HG03354 (cell line): ENCODE data around the gene OSBPL10.
"Not testable (repeated sequence)": the region's sequence is repeated elsewhere in the genome, so short reads cannot be mapped to it uniquely, and the experiment has no call there.

ENCODE experiments used
- ATAC-seq: cut with Tn5 transposase; IDR thresholded peaks from one replicate; pipeline ENCODE4 v1.9.1; 2021; ENCODE audit warnings: mild to moderate bottlenecking; ENCODE audit not compliant: unreplicated experiment, poor library complexity, severe bottlenecking

The OSBPL10 gene

DNA sequence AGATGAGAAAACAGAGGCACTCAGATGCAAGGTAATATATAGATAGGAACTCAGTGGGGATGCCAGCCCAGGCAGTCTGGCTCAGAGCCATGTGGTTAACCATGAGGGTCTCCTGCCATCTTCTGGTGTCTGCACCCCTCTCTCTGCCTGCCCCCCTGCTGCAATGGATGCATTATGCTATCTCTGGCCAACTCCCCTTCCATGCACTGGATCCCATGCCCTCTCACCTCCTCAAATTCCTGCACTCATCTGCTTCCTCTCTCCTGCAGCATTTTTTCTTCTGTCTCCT is 285.1 kb downstream of the OSBPL10 start:
- ATAC-seq: no peak

DNA sequence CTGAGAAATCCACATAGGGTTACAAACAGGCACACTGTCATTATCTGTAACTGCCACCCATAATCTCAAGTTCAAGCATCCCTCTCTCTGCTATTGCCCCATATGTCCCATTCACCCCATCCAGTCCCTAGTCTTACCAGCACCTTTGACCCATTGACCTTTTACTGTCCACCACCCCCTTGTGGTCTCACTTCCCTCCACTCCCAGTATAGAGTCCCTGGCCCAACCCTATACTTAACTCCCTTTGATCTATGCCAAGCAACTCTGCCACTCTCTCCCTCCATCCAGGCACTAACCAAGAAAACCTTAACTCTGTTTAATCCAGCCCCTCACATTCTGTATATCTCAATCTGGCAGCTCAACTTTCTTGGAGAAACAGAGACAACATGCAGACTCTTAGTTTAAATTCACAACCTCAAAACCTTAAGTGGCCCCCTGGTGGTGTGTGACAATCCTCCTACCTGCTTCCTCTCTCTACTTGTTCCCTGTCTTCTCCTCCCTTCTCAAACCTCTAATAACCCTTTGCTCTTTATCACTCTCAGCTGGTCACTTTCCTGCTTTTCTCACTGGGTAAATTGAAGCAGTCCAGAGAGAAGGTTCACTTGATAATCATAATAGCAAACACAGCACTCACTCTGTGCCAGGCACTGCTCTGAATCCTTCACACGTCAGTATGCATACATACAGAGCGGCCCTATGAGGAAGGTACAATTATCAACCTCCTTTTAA is 285.6 kb downstream of the OSBPL10 start:
- no peak for ATAC-seq

DNA sequence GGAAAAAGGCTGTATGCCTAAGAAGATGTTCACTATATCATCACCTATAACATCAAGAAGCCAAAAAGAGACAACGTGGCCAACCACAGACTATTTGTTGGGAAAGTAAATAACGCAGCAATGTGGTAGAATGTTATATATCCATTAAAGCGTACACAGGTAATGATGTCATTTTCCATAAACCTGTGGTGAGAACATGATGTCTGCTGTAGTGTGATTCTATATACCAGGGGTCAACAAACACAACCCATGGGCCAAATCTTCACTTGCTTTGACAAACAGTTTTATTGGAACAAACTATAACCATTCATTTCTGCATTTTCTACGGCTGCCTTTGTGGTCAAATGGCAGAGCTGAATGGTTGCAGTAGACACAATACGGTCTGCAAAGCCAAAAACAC is 287.7 kb downstream of the OSBPL10 start:
- no peak for ATAC-seq

DNA sequence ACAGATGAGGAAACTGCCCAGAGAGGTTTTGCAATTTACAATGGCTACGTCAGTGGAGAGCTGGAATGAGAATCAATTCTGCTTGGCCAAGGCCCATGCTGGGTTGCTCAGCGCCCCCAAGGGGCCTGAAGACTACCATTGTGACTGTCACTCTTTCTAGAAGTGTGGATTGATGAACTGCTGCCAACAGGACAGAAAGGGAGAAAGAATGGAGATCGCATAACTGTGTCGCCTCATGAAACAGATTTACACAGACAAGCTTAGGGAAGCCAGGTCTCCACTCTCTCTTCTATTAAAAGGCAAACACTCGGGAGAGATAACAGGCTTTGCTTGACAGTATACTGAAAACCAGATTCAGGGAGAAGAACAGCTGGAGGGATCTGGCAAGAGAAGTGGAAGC is 288.3 kb downstream of the OSBPL10 start:
- ATAC-seq: no peak

DNA sequence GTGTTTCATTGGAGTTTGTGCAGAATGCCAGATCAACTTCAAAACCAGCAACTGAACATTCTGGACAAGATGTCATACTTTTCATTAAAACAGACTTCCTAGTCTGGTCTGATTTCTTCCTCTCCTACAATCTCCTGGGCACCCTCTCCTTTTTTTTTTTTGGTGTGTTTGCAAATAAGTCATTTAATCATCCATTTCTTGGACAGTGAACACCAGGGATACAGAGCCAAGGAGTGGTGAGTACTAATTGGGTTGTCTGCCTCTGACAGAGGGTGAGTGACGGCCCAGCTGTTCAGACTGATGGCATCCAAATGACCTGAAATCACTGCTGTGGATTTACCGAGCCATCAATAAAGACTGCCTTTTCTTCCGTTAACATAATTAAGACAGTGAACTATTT is 290.3 kb downstream of the OSBPL10 start:
- no peak for ATAC-seq

DNA sequence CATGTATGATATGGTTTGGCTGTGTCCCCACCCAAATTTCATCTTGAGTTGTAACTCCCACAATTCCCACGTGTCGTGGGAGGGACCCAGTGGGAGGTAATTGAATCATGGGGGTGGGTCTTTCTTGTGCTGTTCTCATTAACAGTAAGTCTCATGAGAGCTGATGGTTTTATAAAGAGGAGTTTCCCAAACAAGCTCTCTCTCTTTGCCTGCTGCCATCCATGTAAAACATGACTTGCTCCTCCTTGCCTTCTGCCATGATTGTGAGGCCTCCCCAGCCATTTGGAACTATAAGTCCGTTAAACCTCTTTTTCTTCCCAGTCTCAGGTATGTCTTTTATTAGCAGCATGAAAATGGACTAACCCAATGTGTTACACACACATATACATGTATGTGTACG is 291.5 kb downstream of the OSBPL10 start:
- not testable (repeated sequence) for ATAC-seq

DNA sequence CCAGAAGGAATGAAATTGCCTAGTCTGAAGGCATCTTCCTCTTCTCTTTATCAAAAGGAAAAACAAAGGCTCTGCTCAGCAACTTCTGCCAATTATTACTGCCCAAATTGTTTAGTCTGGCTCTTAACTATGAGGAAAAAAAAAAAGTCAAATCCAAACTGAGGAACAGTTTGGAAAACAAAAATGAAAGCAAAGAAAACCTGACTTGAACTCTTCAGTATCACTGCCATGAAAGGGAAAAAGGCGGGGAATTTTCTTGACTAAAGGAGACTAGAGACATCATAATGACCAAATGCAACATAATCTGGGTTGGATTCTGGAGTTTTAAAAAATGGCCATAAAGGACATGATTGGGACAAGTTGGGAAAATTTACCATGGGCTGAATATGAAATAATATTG is 292.1 kb downstream of the OSBPL10 start:
- ATAC-seq: no peak

DNA sequence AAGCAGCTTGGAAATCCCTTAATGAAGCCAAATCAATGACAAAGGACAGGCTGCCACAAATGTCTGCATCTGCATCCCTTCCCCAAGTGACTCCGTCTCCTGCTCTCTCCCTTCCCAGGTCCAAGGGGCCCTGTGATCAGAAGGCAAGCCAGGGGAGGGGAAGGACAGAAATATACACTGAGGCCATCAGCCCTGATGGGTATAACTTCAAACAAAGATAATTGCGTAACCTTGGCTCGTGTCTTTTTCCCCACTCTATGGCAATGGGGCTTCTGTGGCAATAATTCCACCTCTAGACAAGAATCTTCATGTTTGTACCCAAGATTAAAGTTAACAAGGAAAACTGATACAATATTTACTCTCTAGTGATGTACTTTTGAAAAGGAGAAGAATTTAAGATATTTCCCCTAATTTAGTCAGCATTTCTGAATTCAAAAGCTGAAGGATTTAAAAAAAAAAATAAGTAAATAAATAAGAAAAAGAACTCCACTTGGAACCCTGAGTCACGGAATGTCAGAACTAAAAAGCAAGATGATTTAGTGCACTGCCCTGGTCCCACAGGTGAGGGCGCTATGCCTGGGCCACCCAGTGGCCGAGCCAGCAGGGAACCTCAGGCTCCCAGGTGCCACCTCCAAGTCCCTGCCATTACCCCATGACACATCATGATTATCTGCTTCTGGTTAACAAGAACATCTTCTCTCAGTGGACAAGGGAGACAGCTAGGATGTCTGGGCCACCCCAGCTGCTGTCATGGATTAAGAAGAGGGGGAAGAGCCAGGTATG is 293.9 kb downstream of the OSBPL10 start:
- ATAC-seq: no peak

DNA sequence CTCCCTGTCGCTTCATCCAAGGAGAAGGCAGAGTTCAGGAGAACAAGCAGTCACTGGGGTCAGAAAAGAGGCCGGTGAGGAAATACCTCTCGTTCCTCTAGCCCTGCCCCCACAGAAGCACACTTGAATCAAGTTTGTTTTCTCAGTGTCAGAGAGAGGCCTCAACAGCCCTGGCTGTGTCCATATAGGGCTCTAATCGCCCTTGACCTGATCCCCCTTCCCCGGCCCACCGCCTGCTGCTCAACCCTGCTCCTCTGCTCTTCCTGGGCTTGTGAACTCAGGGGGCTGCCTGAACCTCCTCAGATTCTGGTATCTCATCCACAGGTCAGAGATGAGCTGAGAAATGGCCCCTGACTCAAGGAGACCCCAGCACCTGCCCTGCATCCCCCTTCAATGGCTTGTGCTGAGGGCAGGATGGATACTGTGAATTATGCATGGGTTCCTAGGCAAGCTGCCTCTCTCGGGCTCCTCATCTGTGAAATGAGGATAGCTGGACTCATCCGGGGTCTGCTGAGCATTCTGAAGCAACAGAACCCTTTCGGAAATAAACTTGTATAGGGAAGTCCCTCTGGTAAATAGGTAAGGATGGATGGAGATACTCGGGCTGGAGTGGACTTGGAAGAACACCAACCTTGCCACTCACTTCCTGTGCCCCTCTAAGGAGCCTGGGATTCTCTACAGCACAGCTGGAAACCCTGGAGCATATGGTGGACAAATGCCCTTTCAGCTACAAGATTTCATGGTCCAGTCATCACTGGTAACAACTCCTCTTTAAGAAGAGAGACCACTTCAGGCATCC is 300.8 kb downstream of the OSBPL10 start:
- no peak for ATAC-seq

DNA sequence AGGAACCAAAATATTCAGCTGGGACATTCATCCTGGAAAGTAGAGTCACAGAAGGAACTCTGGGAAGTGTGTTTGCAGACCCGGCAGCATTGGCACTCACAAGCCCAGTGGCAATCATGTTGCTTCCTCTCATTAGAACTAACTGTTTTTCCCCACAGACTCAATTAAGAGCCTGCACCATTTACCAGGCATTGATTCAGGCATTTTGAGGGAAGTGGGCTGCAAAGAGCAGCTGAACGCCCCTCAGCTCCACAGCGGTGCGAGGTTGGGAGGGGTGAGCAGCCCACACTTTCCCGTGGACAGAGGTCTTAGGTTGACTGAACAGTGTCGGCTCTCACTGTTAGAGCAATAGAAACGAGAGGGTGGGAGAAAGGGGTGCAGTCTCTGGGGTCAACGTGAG is 304.5 kb downstream of the OSBPL10 start:
- no peak for ATAC-seq

DNA sequence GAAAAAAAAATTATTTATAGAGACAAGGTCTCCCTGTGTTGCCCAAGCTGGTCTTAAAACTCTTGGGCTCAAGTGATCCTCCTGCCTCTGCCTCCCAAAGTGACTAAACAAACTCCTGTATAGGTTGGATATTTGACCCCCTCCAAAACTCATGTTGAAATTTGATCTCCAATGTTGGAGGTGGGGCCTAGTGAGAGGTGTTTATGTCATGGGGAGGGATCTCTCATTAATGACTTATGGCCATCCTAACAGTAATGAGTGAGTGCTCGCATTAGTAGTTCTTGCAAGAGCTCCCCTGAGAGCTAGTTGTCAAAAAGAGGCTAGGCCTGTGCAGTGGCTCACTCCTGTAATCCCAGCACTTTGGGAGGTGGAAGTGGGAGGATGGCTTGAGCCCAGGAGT is 307.1 kb downstream of the OSBPL10 start:
- no peak for ATAC-seq

DNA sequence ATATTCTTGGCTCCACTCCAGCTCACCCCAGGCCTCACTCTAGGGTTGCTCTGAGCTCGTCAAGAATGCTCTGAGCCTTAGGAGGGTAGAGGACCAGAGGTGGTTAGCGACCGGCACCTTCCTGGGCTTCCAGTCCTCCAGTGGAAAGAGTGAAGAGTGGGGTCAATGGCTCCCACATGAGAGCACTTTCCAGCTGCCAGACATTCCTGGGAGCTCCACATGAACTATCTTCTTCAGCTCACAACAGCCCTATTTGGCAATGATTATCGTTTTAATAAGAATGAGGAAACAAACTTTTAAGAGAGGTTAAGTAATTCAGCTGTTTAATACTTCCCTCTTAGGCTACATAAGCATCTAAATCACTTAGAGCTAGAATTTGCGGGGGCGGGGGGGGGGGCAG is 309.1 kb downstream of the OSBPL10 start:
- no peak for ATAC-seq

DNA sequence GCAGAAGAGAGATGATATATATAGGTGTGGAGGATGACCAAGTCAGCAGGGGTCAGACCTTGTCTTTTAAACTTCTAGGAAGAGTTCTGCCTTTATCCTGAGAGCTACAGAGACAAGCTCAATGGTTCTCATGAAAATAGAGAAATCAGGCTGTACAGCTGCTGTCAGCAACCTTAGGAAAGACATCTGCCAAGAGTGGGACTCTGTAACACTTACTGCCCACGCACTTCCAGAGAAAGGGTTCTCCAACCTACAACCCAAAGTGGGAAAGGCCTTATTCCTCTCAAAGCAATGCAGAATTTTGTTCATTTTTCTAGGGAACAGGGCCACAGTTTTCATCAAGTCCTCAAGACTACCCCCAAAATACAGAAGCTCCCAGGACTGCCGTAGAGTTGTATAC is 309.6 kb downstream of the OSBPL10 start:
- no peak for ATAC-seq

DNA sequence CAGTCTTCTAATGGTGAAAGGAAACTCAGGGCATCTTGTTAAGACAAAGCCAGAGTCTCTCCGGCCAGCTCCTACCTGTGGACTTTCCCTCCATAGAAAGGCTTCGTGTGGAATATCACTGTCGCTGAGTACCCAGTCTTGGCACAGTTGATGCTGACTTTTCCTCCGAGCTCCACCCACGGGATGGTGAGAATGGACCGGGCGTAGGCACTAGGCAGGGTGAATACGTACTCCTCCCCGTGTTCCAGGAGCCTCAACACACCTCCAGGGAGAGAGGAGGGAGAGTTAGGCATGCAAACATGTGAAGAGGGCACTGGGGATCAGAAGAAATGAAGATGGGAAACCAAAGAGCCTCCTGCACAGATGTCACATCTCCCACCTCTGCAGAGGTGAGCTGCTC is 310.3 kb downstream of the OSBPL10 start:
- ATAC-seq: no peak

DNA sequence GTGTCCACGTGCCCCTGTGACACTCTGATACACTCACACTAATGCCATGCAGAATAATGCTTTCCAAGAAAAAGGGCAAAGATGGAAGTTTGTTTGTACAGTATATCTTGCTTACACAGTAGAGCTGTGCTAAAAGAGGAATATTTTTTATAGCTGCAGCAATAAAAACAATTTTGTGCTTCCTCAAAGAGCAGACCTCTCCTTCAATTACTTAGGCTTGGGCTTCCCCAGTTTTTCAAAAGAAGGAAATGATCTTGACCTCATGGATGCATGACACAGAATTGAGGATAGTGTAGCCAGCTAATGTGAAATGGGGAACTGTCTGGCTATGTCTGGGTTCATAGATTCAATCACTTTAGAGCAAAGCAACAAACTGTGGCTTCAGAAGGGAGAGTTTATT is 310.9 kb downstream of the OSBPL10 start:
- ATAC-seq: no peak

DNA sequence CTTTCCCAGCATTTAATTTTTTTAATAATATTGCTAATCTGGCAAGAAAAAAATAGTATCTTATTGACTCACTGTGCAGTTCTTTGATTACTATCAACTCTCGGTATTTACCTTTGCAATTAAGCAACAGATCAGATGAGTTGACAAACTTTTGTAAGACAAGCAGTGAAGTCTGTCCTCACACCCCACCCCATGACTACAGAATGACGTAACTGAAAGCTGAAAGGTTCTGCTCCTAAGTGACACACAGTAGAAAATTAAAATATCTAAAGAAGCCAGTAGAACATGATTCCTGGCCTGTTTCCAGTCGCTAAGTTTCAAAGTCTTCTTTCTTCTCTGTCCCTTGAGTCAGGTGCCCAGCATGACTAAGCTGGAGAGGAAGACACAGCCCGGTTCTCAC is 312.8 kb downstream of the OSBPL10 start:
- no peak for ATAC-seq

DNA sequence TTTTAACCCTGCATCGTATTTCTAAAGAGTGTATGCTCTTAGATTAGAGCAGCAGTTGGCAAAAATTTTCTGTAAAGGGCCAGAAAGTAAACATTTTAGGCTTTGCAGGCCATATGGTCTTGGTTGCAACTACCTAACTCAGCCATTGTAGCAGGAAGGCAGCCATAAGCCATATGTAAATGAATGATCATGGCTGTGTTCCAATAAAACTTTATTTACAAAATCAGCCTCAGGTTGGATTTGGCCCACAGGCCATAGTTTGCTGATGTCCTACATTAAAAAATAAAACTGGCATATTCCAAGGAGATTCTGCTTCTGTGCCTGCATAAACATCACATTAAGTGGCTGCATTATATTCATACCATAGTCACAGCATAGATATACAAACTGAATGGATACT is 313.5 kb downstream of the OSBPL10 start:
- ATAC-seq: no peak

DNA sequence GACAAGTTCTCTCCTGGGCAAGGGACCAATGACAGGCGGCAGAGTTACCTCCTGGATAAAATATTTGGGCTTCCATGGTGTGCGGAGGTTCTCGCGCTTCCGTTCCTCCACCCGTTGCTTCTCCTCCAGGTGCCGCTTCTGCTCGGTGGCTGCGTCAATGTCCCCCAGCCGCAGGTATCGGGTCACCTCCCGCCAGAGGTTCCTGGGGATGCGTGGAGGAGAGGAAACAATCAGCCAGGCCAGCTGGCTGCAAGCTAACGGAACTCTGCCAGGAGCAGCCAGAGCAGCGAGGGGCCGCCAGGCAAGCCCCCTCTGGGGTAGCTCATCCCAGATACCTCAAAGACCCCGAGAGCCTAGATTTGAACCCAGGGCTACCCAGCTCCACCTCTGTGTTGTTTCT is 317.0 kb downstream of the OSBPL10 start:
- ATAC-seq: no peak

DNA sequence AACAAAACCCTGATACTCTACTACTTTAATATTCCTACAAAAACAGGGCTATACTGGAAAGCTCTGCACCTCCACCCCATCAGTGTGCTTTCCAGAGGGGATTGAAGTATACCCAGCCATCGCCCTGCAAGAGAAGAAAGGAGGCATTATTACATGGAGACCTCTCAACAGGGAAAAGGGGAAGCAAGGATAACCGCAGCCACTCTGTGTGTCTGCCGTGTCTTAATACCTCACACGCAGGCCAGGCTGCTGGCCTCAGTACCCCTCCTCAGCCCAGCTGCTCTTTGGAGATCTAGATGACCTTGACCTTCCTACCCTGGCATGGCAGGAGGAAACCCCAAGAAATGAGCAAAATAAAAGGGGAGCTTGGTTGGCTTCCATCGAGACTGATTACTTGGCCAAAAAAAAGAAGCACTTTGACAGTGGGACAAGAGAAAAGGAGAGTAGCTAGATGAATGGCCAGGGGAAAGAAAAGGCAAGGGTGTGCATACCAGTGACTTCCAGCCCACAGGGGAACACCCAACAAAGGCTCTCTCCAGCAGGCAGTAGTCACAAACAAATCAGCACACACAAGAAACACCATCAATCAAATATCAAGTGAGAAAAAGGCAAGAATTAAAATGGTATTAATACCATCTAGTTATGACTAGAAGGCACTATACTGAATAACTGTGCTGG is 318.9 kb downstream of the OSBPL10 start:
- ATAC-seq: no peak

DNA sequence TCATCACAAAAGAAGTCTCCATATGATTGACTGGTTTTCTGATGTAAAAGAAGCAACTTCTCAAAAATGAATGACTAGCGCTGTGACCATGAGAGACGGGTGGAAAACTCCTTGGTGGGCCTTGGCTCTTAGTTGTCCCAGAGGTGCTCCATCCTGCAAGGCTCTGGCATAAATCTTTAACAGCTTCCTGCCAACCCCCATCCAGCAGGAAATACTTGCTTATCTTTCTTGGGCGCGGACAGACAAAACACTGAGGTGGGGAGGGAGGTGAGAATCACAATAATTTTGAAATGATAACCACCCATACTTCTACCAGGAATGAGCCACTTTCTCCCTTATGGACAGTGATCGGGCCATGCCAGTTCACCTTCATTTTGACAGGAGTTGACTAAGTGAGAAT is 319.8 kb downstream of the OSBPL10 start:
- ATAC-seq: no peak
